Medulla oblongata (tissue), 1 donor: ENCODE results near the gene LANCL2.
A peak's percentile ranks its signal among the peaks of the same experiment; 100 is the strongest.

Experiments
- DNase-seq: peaks from one replicate; pipeline ENCODE4 v3.0.0-alpha.2; 2015; ENCODE audit errors: extremely low spot score

LANCL2 gene

GRCh38 chr7:55438085-55438756 is 73.1 kb downstream of the LANCL2 start:
- no peak for DNase-seq

DNA sequence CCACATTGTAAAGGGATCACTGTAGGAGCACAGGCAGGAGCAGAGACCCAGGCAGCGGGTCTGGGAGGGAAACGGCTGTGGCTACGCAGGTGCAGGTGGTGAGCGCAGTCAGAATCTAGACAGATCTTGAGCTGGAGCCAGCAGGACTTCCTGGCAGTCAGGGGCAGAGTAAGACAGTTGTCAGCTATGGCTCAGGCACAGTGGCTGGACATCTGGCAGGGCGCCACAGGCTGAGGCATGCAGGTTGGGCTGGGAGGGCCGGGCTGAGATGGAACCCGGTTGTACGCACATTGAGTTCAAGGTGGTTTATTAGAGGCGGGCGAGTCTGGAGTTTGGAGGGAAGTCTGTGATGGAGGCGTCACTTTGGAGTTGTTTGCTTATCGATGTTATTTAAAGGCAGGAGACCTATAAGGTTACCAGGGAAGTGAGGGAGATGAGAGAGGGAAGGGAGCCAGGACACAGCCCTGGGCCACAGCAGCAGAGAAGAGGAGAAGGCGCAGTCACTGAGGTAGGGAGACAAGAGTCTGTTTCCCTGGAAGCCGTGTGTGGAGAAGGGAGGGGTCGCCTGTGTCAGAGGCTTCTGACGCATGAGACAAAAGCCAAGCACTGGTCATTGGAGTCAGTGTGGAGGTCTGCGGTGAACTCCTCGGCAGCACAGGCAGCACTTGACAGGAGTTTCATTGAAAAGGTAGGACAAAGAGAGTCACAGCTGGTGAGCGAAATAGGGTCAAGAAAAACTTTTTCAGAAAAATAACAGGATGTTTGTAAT is 73.8 kb downstream of the LANCL2 start:
- no peak for DNase-seq

DNA sequence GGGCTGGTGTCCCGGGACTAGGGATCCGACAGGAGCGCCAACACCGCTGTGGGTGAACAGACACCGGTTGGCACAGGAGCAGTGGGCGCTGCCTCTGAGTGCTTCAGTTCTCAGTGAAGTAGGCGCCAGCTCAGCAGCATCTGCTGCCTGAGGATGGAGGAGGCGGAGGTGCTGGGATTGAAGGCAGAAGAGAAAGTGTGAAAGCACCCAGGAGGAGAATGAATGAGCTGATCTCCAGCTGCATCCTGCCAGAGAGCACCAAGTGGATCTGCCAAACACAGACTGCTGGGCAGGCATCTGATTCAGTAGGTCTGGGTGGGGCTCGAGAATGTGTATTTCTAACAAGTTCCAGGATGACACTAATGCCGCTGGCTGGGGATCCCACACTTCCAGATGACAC is 74.5 kb downstream of the LANCL2 start:
- no peak for DNase-seq

DNA sequence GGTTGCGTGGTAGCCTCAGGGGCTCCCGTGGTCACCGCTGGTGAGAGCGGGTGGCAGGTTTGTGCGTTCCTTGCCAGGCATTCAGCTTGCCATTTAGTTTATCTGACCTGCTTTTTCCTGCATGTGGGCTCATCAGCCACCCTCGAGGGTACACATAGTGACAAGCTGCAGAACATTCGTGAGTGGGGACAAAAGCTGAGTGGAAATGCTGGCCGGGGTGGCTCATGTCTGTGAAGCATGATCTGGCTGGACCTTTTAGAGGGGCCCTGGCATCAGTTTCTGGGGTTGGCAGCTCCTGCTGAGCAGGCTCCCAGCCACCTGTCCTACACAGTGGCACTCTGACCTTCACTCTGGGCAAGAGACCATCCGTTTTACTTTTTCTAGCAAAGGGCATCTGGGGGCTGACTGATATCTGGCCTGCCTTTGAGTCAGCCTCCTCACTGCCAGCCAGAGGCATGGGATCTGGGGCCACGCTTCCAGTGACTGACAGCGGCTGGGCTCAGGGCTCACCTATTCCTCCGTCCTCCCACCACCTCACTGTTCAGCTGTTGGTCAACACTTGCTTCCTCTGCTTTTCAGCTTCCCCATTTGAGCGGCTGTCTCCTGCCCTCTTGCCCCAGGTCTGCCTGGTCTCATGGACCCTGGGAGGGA is 75.0 kb downstream of the LANCL2 start:
- no peak for DNase-seq

GRCh38 chr7:55441002-55441401 is 75.9 kb downstream of the LANCL2 start:
- no peak for DNase-seq

DNA sequence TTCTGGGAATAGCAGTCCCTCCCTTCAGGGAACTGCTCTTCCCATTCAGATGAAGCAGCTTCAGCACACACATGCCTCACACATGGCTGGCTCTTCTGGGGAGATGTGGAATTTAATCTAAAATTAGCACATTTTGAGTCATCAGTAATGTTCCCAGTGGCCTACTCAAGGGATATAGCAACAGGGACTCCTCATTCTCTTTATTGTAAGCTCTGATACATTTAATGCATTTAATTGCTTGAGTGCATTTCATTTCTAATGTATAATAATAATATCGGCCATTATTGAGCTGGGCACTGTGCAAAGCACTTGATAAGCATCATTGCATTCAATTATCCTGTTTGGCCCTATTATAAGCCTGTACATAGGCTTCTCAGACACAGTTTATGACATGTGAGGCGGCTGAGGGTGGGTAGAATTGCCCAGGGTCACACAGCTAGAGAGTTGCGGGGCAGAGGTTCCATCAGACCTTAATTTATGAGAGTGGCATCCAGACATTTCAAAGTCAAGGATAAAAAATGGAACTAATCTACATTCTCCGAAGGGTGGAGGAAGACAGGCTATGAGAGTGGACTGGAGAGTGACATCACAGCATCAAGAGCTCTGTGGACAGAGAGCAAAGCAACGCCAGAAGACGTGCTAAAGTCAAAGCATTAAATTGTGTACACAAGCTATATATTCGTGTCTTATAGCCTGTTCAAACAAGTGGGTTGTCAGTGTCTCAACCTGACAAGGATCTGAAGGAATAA is 76.8 kb downstream of the LANCL2 start:
- no peak for DNase-seq

DNA sequence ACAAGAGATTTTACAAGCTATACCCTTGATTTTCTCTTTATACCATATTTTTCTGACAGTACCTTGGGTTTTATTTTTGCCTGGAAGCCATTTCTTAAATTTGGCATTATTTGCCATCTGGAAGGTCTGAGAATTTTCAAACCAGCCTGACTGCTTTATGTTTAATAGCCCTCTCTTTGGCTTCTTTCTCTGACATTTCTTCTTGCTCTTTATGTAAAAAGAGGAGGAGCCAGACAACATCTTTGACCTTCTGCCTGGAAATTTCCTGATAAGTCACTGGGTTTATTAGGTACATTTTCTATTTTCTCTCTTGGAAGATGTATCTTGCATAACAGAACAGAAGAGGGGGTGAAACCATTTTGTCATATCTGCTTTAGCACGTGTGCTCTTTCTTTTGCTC is 79.6 kb downstream of the LANCL2 start:
- DNase-seq: no peak

- DNase-seq: no peak
Measured at GRCh38 chr7:55448526-55448925, 83.4 kb downstream of the LANCL2 start.

DNA sequence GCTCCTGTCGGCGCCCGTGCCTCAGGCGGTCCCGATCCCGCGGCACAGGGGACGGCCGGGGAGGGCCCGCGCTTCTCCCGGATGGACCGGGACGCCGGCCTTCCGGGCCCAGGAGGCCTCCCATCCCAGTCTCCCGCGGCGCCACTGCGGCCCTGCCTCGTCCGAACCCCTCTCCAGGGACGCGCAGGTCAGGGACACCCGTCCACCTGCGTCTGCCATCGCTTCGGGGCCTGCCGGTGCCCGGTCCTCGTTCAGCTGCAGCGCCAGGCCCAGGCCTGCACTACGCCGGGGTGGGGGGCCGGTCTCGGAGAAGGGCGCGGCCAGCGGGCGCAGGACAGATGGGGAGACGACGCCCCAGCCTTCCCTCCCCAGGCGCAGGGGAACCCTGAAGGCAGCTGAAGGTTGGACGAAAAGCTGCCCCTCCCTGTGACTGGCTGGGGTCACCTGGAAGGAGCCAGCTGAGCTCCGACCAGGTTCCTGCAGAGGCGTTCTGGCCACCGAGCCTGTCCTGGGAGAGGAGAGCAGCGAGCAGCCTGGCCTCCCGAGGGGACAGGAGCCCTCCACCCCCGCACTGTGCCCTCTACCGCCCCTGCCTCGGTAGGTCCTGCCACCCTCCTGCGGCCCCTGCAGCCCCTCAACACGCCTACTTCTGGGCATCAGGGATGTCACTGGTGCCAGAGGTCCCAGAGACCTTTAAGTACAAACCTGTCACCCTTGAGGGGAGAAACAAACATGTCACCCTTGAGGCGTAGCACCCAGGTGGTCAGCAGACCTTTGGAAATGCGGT is 84.3 kb downstream of the LANCL2 start:
- DNase-seq: no peak

DNA sequence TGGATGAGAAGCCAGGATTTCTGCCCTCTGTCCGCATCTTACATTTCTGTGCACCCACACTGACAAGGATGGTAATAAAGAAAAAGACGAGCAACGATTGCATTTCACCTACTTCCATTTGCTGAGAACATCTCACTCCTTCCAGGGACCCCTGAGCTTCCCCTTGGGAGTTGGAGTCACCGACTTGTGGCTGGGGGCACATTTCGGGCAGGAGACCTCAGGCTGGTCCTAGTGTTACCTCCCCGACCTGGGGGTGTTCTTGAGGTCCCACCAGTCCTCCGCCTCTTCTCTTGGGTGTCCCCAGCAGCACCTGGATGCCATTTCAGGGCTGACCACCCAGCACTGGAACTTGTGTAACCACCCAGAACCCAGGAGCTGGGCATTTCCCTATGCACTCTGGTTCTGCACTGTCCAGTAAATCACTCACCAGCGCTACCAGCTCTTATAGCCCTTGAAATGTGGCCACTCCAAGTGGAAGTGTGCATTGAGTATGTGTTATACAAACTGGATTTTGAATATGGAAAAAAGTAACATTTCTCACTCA is 84.9 kb downstream of the LANCL2 start:
- no peak for DNase-seq

GRCh38 chr7:55452971-55453370 is 87.8 kb downstream of the LANCL2 start:
- DNase-seq: no peak

DNA sequence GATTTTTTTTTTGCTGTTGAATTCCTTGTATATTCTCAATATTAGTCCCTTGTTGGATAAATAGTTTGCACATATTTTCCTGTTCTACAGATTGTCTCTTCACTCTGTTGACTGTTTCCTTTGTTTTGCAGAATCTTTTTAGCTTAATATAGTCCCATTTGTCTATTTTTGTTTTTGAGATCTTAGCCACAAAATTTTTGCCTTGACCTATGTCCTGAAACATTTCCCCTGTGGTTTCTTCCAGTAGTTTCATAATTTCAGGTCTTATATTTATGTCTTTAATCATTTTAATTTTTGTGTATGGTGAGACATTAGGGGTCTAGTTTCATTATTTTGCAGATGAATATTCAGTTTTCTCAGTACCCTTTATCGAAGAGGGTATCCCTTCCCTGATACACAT is 92.7 kb downstream of the LANCL2 start:
- no peak for DNase-seq

- DNase-seq: no peak
Measured at GRCh38 chr7:55458351-55458750, 93.2 kb downstream of the LANCL2 start.

- no peak for DNase-seq
Measured at GRCh38 chr7:55463686-55464262, 98.6 kb downstream of the LANCL2 start.

- DNase-seq: no peak
Measured at GRCh38 chr7:55464422-55464821, 99.3 kb downstream of the LANCL2 start.

DNA sequence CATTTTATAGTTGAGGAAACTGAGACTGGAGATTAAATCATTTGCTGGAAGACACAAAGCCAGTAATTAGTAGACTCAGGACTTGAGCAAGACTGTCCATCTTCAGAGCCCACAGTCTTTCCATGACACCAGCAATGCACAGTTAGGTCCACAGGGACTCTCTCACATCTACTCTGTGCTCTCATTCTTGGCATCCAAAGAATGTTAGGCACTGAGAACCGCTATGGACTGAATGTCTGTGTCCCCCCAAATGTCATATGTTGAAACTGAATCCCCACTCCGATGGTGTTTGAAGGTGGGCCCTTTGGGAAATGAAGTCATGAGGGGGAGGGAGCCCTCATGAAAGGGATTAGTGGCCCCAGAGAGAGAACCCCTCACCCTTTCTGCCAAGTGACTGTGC is 100.6 kb downstream of the LANCL2 start:
- DNase-seq: no peak

GRCh38 chr7:55467047-55467593 is 102.0 kb downstream of the LANCL2 start:
- DNase-seq: no peak

DNA sequence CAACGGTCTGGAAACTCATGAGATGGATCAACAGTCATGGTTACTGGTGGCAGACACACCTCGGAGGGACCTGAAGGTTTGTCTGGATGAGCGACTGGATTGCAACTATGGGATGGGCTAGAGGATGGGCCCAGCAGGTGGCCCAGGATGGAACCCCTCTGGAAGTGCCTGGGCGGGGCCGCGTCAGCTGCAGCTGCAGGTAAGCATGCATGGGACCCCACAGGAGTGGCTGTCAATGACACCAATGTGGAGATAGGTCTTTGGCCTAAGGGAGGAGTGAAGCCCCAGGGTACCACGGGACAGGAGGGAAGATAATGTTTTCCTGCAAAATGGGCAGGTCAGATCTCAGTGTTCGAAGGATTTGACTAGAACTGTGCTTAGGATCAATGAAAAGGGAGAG is 103.4 kb downstream of the LANCL2 start:
- no peak for DNase-seq

- peak; percentile 61 for DNase-seq
Measured at GRCh38 chr7:55469271-55469681, 104.1 kb downstream of the LANCL2 start.

GRCh38 chr7:55469721-55470120 is 104.6 kb downstream of the LANCL2 start:
- DNase-seq: no peak
